Stomach (tissue), 4 donors: ENCODE results near the gene ZBTB49.

Experiments used
- POLR2A ChIP-seq, 4 donors: fragments of 450-650 bp; IDR thresholded peaks; one replicate each; pipeline ENCODE4 v1.6.1; 2016; ENCODE audit warnings: antibody characterized with exemption in 4 of 4, control low read depth in 2 of 4, mild to moderate bottlenecking in 1 of 4, moderate library complexity in 1 of 4
- TF ChIP-seq, protein P1 (sequence below), 7 experiments: fragments of 450-650 bp in 4 of 7; fragments of 200-600 bp in 3 of 7; sonication (generic) in 3 of 7; IDR thresholded peaks; one replicate each; pipeline ENCODE4 v1.5.1; 2016 to 2019; ENCODE audit warnings: antibody characterized with exemption in 7 of 7, control low read depth in 2 of 7, mild to moderate bottlenecking in 1 of 7

DNA sequence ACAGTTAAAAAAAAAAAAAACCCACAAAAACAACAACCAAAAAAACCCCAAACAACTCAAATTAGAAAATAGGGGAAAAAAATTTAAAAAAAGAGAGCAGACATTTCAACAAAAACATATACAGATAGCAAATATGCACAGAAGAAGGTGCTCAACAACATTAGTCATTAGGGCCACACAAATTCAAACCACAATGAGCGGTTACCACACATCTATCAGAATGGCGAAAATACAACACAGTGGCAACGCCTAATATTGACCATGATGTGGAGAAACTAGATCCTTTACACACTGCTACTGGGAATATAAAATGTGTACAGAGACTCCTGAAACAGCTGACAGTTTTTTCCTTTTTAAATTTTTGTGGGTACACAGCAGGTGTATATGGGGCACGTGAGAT lies 19.5 kb upstream of the ZBTB49 start:
- TF ChIP-seq, protein P1, sequence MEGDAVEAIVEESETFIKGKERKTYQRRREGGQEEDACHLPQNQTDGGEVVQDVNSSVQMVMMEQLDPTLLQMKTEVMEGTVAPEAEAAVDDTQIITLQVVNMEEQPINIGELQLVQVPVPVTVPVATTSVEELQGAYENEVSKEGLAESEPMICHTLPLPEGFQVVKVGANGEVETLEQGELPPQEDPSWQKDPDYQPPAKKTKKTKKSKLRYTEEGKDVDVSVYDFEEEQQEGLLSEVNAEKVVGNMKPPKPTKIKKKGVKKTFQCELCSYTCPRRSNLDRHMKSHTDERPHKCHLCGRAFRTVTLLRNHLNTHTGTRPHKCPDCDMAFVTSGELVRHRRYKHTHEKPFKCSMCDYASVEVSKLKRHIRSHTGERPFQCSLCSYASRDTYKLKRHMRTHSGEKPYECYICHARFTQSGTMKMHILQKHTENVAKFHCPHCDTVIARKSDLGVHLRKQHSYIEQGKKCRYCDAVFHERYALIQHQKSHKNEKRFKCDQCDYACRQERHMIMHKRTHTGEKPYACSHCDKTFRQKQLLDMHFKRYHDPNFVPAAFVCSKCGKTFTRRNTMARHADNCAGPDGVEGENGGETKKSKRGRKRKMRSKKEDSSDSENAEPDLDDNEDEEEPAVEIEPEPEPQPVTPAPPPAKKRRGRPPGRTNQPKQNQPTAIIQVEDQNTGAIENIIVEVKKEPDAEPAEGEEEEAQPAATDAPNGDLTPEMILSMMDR (IDR thresholded peaks at IDR 0.05), result no peak
- TF ChIP-seq POLR2A (IDR thresholded peaks at IDR 0.05), result no peak
